K562 (cell line): ENCODE data around the gene SLC22A9.

ENCODE experiments used
- CREM ChIP-seq: IDR thresholded peaks from 2 replicates; pipeline ENCODE4 v1.6.1; 2014; ENCODE audit warnings: antibody characterized with exemption, low read depth
- CTCF ChIP-seq, 3 experiments: IDR thresholded peaks in 2 of 3; conservative IDR thresholded peaks in 1 of 3; 2 replicates each; pipeline ENCODE4 v1.5.1; 2011 to 2012; ENCODE audit warnings: low read length in 3 of 3, mild to moderate bottlenecking in 3 of 3, control low read depth in 2 of 3, improper control_type of control experiment in 1 of 3, inconsistent platforms in 1 of 3, low read depth in 1 of 3, mixed read lengths in 1 of 3, moderate library complexity in 1 of 3; ENCODE audit not compliant: insufficient read depth in 2 of 3
- EZH2 ChIP-seq: IDR thresholded peaks from 2 replicates; pipeline ENCODE4 v1.6.1; 2012; ENCODE audit warnings: low read depth, mild to moderate bottlenecking, inconsistent platforms, low read length, borderline replicate concordance
- JUN ChIP-seq, 2 experiments: sonication (generic) in 1 of 2; formaldehyde crosslinking in 1 of 2; IDR thresholded peaks; 2 replicates each; pipeline versions ENCODE4 v1.6.1 to v1.8.0; 2012 to 2022; ENCODE audit warnings: borderline replicate concordance in 2 of 2, mild to moderate bottlenecking in 2 of 2, improper control_type of control experiment in 1 of 2, low read depth in 1 of 2, low read length in 1 of 2, missing genetic modification reagents in 1 of 2
- MAFF ChIP-seq: IDR thresholded peaks from 2 replicates; pipeline ENCODE4 v1.6.1; 2012; ENCODE audit warnings: low read length, improper control_type of control experiment
- MYC ChIP-seq, 2 experiments: fragments of 250-450 bp in 1 of 2; sonication (Bioruptor Pico) in 1 of 2; IDR thresholded peaks; 2 replicates each; pipeline versions ENCODE4 v1.5.1 to v1.6.1; 2012 to 2021; ENCODE audit warnings: low read depth in 2 of 2, borderline replicate concordance in 1 of 2, improper control_type of control experiment in 1 of 2, low read length in 1 of 2, mild to moderate bottlenecking in 1 of 2, moderate library complexity in 1 of 2
- PATZ1 ChIP-seq: fragments of 250-450 bp; sonication (Bioruptor Pico); IDR thresholded peaks from 2 replicates; pipeline ENCODE4 v1.5.0; 2020; ENCODE audit warnings: mild to moderate bottlenecking, borderline replicate concordance
- POLR2A ChIP-seq: fragments of 450-650 bp; conservative IDR thresholded peaks from 2 replicates; pipeline ENCODE4 v1.6.1; 2016
- SLC30A9 ChIP-seq: fragments of 250-450 bp; sonication (Bioruptor Pico); IDR thresholded peaks from 2 replicates; pipeline ENCODE4 v1.8.0; 2022; ENCODE audit warnings: mild to moderate bottlenecking, moderate library complexity
- SREBF1 ChIP-seq: fragments of 150-350 bp; IDR thresholded peaks from 2 replicates; pipeline ENCODE4 v1.6.1; 2014; ENCODE audit warnings: antibody characterized with exemption, low read depth, low read length, borderline replicate concordance
- TF ChIP-seq, protein P1 (sequence below): sonication (generic); formaldehyde crosslinking; IDR thresholded peaks from 2 replicates; pipeline ENCODE4 v1.8.1; 2022; ENCODE audit warnings: missing genetic modification reagents
- TF ChIP-seq, protein P2 (sequence below): sonication (generic); formaldehyde crosslinking; IDR thresholded peaks from 2 replicates; pipeline ENCODE4 v1.8.0; 2023; ENCODE audit warnings: mild to moderate bottlenecking, missing genetic modification reagents

GRCh38 chr11:63337070-63337469 is 32.5 kb upstream of the SLC22A9 start:
- TF ChIP-seq, protein P1, sequence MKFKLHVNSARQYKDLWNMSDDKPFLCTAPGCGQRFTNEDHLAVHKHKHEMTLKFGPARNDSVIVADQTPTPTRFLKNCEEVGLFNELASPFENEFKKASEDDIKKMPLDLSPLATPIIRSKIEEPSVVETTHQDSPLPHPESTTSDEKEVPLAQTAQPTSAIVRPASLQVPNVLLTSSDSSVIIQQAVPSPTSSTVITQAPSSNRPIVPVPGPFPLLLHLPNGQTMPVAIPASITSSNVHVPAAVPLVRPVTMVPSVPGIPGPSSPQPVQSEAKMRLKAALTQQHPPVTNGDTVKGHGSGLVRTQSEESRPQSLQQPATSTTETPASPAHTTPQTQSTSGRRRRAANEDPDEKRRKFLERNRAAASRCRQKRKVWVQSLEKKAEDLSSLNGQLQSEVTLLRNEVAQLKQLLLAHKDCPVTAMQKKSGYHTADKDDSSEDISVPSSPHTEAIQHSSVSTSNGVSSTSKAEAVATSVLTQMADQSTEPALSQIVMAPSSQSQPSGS (CRISPR knock-in tag), result no peak
- TF ChIP-seq POLR2A (no peak), EZH2 (no peak), MYC (IDR thresholded peaks at IDR 0.05; ENCODE audit: low read depth, low read length) (no peak), MYC (CRISPR knock-in tag; IDR thresholded peaks at IDR 0.05; ENCODE audit: borderline replicate concordance, low read depth) (no peak), JUN (IDR thresholded peaks at IDR 0.05; ENCODE audit: borderline replicate concordance, low read depth, low read length) (no peak), JUN (CRISPR knock-in tag; IDR thresholded peaks at IDR 0.05; ENCODE audit: borderline replicate concordance) (no peak), SREBF1 (no peak), MAFF (no peak), CREM (no peak), PATZ1 (CRISPR knock-in tag) (no peak), CTCF (IDR thresholded peaks at IDR 0.05 in 2 of 3, conservative IDR thresholded peaks at IDR 0.05 in 1 of 3; ENCODE audit: insufficient read depth in 2 of 3, low read depth in 1 of 3, low read length in 3 of 3) (no peak), SLC30A9 (no peak)
- TF ChIP-seq, protein P2, sequence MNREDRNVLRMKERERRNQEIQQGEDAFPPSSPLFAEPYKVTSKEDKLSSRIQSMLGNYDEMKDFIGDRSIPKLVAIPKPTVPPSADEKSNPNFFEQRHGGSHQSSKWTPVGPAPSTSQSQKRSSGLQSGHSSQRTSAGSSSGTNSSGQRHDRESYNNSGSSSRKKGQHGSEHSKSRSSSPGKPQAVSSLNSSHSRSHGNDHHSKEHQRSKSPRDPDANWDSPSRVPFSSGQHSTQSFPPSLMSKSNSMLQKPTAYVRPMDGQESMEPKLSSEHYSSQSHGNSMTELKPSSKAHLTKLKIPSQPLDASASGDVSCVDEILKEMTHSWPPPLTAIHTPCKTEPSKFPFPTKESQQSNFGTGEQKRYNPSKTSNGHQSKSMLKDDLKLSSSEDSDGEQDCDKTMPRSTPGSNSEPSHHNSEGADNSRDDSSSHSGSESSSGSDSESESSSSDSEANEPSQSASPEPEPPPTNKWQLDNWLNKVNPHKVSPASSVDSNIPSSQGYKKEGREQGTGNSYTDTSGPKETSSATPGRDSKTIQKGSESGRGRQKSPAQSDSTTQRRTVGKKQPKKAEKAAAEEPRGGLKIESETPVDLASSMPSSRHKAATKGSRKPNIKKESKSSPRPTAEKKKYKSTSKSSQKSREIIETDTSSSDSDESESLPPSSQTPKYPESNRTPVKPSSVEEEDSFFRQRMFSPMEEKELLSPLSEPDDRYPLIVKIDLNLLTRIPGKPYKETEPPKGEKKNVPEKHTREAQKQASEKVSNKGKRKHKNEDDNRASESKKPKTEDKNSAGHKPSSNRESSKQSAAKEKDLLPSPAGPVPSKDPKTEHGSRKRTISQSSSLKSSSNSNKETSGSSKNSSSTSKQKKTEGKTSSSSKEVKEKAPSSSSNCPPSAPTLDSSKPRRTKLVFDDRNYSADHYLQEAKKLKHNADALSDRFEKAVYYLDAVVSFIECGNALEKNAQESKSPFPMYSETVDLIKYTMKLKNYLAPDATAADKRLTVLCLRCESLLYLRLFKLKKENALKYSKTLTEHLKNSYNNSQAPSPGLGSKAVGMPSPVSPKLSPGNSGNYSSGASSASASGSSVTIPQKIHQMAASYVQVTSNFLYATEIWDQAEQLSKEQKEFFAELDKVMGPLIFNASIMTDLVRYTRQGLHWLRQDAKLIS (CRISPR knock-in tag), result no peak
